Astrocyte (in vitro differentiated cells and primary cell): ENCODE measurements around the gene TTC23. TPM values are rescaled to one million over a fixed set of nuclear protein-coding genes. Genes with fewer than 3 reads are reported as not detected.

Experiments
- DNase-seq: peaks from one replicate; pipeline ENCODE4 v3.0.0-alpha.2; 2010; ENCODE audit warnings: low read depth
- FAIRE-seq: peaks from 2 replicates; lab custom pipeline; 2011; peaks lifted over from hg19 to GRCh38; lab: Jason Lieb, UNC
- H2AFZ ChIP-seq: 2 replicates; pipeline ENCODE4 v1.6.0; 2012; ENCODE audit warnings: low read depth, low read length, inconsistent platforms
- H3K27ac ChIP-seq: 2 replicates; pipeline ENCODE4 v1.5.1; 2011; ENCODE audit warnings: low read depth, low read length, inconsistent platforms
- H3K27me3 ChIP-seq: 2 replicates; pipeline ENCODE4 v1.6.0; 2011; ENCODE audit warnings: low read length, inconsistent platforms; ENCODE audit not compliant: insufficient read depth
- H3K36me3 ChIP-seq: 2 replicates; pipeline ENCODE4 v1.5.1; 2011; ENCODE audit warnings: low read length, inconsistent platforms; ENCODE audit not compliant: insufficient read depth
- H3K4me1 ChIP-seq: 2 replicates; pipeline ENCODE4 v1.5.1; 2011; ENCODE audit warnings: low read length, inconsistent platforms; ENCODE audit not compliant: insufficient read depth
- H3K4me2 ChIP-seq: 2 replicates; pipeline ENCODE4 v1.6.0; 2012; ENCODE audit warnings: low read length, inconsistent platforms
- H3K4me3 ChIP-seq: 2 replicates; pipeline ENCODE4 v1.5.1; 2011; ENCODE audit warnings: low read depth, mild to moderate bottlenecking, low read length, inconsistent platforms; ENCODE audit not compliant: insufficient read depth
- H3K79me2 ChIP-seq: 2 replicates; pipeline ENCODE4 v1.6.0; 2012; ENCODE audit warnings: mild to moderate bottlenecking, low read length, inconsistent platforms; ENCODE audit not compliant: insufficient read depth
- H3K9ac ChIP-seq: 2 replicates; pipeline ENCODE4 v1.6.0; 2012; ENCODE audit warnings: mild to moderate bottlenecking, low read length, inconsistent platforms
- H3K9me3 ChIP-seq: 2 replicates; pipeline ENCODE4 v1.5.1; 2012; ENCODE audit warnings: low read depth, mild to moderate bottlenecking, low read length, inconsistent platforms; ENCODE audit not compliant: insufficient read depth
- H4K20me1 ChIP-seq: 2 replicates; pipeline ENCODE4 v1.6.0; 2012; ENCODE audit warnings: low read length, inconsistent platforms; ENCODE audit not compliant: insufficient read depth
- H3K27ac Mint-ChIP-seq: one replicate; pipeline ENCODE4 v1.8.0; 2021; ENCODE audit warnings: mild to moderate bottlenecking, mixed read lengths; ENCODE audit not compliant: unreplicated experiment
- H3K27me3 Mint-ChIP-seq: one replicate; pipeline ENCODE4 v1.8.0; 2021; ENCODE audit warnings: low read depth, mixed read lengths; ENCODE audit not compliant: unreplicated experiment
- H3K36me3 Mint-ChIP-seq: one replicate; pipeline ENCODE4 v1.8.0; 2021; ENCODE audit warnings: low read depth, mixed read lengths; ENCODE audit not compliant: unreplicated experiment
- H3K4me1 Mint-ChIP-seq: one replicate; pipeline ENCODE4 v1.8.0; 2021; ENCODE audit warnings: low read depth, mixed read lengths; ENCODE audit not compliant: unreplicated experiment
- H3K4me3 Mint-ChIP-seq: one replicate; pipeline ENCODE4 v1.8.0; 2021; ENCODE audit warnings: mild to moderate bottlenecking, moderate library complexity, mixed read lengths; ENCODE audit not compliant: unreplicated experiment
- H3K9me3 Mint-ChIP-seq: one replicate; pipeline ENCODE4 v1.8.0; 2021; ENCODE audit warnings: mild to moderate bottlenecking, mixed read lengths; ENCODE audit not compliant: unreplicated experiment
- EZH2 ChIP-seq: IDR thresholded peaks from 2 replicates; pipeline ENCODE4 v1.6.1; 2012; ENCODE audit warnings: mild to moderate bottlenecking, low read length, inconsistent platforms; ENCODE audit not compliant: insufficient read depth
- total RNA-seq: library from RNA; stranded (reverse); gene quantifications from 2 replicates; pipeline ENCODE4 v1.2.1, GENCODE V29; 2021
- TF ChIP-seq, protein P1 (sequence below): IDR thresholded peaks from 2 replicates; pipeline ENCODE4 v1.5.1; 2011; ENCODE audit warnings: low read depth, mild to moderate bottlenecking, inconsistent platforms, low read length, moderate library complexity; ENCODE audit not compliant: insufficient read depth

TTC23 gene
- total RNA-seq, 1 donor from 2014 or later = 20.2 TPM

DNA sequence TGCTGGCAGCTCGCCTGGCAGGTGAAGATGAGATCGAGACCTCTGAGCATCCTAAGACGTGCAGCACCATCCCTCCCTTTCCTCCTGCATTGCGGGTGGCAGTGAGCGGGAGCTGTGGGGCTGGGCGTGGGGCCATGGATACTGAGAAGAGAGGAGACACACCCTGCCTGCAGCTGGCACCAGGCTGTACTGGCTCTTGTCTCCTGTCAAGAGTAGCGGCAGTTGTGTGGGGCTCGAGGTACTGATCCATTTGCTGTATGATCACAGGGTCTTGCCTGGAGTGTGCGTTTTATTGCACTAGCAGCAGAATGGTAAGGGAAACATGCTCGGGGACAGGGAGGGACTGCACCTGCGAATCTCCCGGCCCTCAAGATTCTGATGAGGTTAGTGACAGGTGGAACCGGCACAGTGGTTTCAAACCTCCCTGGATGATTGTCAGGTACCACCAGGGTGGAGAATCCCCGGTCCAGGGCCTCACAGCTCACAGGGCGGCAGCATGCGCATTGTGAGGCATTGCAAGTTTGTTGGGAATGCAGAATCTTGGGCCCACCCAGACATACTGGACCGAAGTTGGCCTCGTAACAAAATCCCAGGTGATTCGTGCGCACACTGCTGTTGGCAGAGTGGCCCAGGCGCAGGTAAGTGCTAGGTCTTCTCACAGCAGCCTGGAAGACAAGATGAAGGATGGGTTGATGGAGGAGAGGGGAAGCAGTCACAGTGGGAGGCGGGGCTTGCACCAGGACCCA lies 130.4 kb downstream of the TTC23 start:
- Histone ChIP-seq H3K9ac (no peak overlapping the region), H3K36me3 (no peaks in the 10 kb centered on the region), H2AFZ (no peak overlapping the region), H3K27me3 (no peaks in the 10 kb centered on the region), H3K79me2 (no peaks in the 10 kb centered on the region), H3K9me3 (no peaks in the 10 kb centered on the region), H4K20me1 (no peaks in the 10 kb centered on the region), H3K4me3 (no peak overlapping the region), H3K27ac (no peak overlapping the region), H3K4me2 (no peak overlapping the region), H3K4me1 (peaks cover 12% of the 10 kb centered on the region)
- FAIRE-seq = no peak
- Mint-ChIP-seq H3K27me3 (no peaks in the 10 kb centered on the region), H3K9me3 (peaks cover 2% of the 10 kb centered on the region), H3K36me3 (peaks cover 29% of the 10 kb centered on the region), H3K4me1 (peaks cover 38% of the 10 kb centered on the region), H3K27ac (no peak overlapping the region), H3K4me3 (no peak overlapping the region)
- no peak for TF ChIP-seq EZH2
- TF ChIP-seq, protein P1, sequence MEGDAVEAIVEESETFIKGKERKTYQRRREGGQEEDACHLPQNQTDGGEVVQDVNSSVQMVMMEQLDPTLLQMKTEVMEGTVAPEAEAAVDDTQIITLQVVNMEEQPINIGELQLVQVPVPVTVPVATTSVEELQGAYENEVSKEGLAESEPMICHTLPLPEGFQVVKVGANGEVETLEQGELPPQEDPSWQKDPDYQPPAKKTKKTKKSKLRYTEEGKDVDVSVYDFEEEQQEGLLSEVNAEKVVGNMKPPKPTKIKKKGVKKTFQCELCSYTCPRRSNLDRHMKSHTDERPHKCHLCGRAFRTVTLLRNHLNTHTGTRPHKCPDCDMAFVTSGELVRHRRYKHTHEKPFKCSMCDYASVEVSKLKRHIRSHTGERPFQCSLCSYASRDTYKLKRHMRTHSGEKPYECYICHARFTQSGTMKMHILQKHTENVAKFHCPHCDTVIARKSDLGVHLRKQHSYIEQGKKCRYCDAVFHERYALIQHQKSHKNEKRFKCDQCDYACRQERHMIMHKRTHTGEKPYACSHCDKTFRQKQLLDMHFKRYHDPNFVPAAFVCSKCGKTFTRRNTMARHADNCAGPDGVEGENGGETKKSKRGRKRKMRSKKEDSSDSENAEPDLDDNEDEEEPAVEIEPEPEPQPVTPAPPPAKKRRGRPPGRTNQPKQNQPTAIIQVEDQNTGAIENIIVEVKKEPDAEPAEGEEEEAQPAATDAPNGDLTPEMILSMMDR = no peak
- DNase-seq = no peak

GRCh38 chr15:99118258-99118632 lies 131.1 kb downstream of the TTC23 start:
- Histone ChIP-seq H3K9me3 (no peaks in the 10 kb centered on the region), H3K79me2 (no peaks in the 10 kb centered on the region), H2AFZ (no peak overlapping the region), H3K9ac (no peak overlapping the region), H3K4me1 (peaks cover 5% of the 10 kb centered on the region), H3K27ac (no peak overlapping the region), H3K4me2 (no peak overlapping the region), H4K20me1 (no peaks in the 10 kb centered on the region), H3K27me3 (no peaks in the 10 kb centered on the region), H3K36me3 (peaks cover 1% of the 10 kb centered on the region), H3K4me3 (no peak overlapping the region)
- DNase-seq = no peak
- H3K36me3 Mint-ChIP-seq = peaks cover 35% of the 10 kb centered on the region
- H3K9me3 Mint-ChIP-seq = peaks cover under 1% of the 10 kb centered on the region
- no peaks in the 10 kb centered on the region for H3K27me3 Mint-ChIP-seq
- H3K27ac Mint-ChIP-seq = no peak overlapping the region
- FAIRE-seq = no peak
- H3K4me1 Mint-ChIP-seq = peaks cover 31% of the 10 kb centered on the region
- no peak overlapping the region for H3K4me3 Mint-ChIP-seq
- no peak for TF ChIP-seq EZH2
- TF ChIP-seq, protein P1 = no peak

- Histone ChIP-seq H3K4me1 (no peaks in the 10 kb centered on the region), H2AFZ (no peak overlapping the region), H3K27ac (no peak overlapping the region), H3K9ac (no peak overlapping the region), H3K4me2 (no peak overlapping the region), H3K79me2 (no peaks in the 10 kb centered on the region), H3K27me3 (no peaks in the 10 kb centered on the region), H3K9me3 (no peaks in the 10 kb centered on the region), H4K20me1 (no peaks in the 10 kb centered on the region), H3K36me3 (peaks cover 2% of the 10 kb centered on the region), H3K4me3 (no peak overlapping the region)
- H3K36me3 Mint-ChIP-seq = peaks cover 38% of the 10 kb centered on the region
- DNase-seq = no peak
- peaks cover 26% of the 10 kb centered on the region for H3K4me1 Mint-ChIP-seq
- TF ChIP-seq, protein P1 = no peak
- TF ChIP-seq EZH2 = no peak
- H3K27me3 Mint-ChIP-seq = no peaks in the 10 kb centered on the region
- no peak for FAIRE-seq
- no peaks in the 10 kb centered on the region for H3K9me3 Mint-ChIP-seq
- H3K4me3 Mint-ChIP-seq = no peak overlapping the region
- no peak overlapping the region for H3K27ac Mint-ChIP-seq
These were observed 131.7 kb downstream of the TTC23 start for GRCh38 chr15:99117563-99118257.
